ENCODE data around the gene PAM. TPM values are rescaled to one million over a fixed set of nuclear protein-coding genes. Genes with fewer than 3 reads are reported as not detected.

The PAM gene
- total and polyA plus RNA-seq, 8 donors: 27.4 to 322 (median 93.9) TPM

DNA sequence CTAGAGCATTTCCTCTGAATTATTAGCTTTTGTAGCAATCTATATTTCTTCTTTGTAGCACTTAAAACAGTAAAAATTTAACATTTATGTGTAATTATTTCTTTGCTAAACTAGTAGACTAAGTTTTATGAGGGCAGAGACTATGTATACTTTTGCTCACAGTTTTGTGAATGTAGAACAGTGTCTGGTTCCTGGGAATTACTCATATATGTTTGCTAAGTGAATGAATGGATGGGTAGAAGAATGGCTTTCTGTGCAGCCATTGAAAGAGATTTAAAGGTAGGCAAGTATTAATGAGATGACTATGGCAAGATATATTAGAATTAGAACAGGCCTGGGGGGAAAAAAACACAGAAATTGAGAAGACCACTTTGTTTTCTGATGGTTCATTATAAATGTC lies 140.1 kb downstream of the PAM start:
- H3K4me3 ChIP-seq: no peak overlapping the region
- no peak for DNase-seq
- no peaks in the 10 kb centered on the region for H3K4me1 ChIP-seq
- H3K36me3 ChIP-seq: no peaks in the 10 kb centered on the region
- intact Hi-C loops (cut with DNase I; ENCODE audit: low total_unique reads): no loop called here
- H3K9me3 ChIP-seq: no peaks in the 10 kb centered on the region
- no peak overlapping the region for H3K27ac ChIP-seq
- H3K27me3 ChIP-seq: no peaks in the 10 kb centered on the region
- no peak for TF ChIP-seq POLR2AphosphoS5 (IDR thresholded peaks at IDR 0.05)
- TF ChIP-seq, protein P1, sequence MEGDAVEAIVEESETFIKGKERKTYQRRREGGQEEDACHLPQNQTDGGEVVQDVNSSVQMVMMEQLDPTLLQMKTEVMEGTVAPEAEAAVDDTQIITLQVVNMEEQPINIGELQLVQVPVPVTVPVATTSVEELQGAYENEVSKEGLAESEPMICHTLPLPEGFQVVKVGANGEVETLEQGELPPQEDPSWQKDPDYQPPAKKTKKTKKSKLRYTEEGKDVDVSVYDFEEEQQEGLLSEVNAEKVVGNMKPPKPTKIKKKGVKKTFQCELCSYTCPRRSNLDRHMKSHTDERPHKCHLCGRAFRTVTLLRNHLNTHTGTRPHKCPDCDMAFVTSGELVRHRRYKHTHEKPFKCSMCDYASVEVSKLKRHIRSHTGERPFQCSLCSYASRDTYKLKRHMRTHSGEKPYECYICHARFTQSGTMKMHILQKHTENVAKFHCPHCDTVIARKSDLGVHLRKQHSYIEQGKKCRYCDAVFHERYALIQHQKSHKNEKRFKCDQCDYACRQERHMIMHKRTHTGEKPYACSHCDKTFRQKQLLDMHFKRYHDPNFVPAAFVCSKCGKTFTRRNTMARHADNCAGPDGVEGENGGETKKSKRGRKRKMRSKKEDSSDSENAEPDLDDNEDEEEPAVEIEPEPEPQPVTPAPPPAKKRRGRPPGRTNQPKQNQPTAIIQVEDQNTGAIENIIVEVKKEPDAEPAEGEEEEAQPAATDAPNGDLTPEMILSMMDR (IDR thresholded peaks at IDR 0.05): no peak
- TF ChIP-seq POLR2A (IDR thresholded peaks at IDR 0.05): no peak
- no peak for TF ChIP-seq EP300 (IDR thresholded peaks at IDR 0.05)

DNA sequence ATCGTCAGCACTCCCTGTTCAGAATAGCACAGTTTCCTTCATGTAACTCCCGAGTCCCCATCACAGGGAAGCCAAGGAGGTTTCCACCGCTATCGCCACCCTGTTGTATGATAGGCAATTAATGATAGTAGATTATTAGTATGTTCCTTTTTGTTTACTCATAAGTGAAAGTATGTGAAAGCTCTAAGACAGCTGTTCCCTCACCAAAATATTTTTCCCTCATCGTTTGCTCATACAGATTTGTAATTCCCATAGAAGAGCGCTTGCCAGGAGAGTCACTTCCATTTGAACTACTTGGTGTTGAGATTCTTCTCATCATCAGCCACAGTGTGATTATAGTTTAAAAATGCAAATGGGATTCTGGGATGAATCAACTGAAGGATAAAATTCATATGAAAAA lies 140.9 kb downstream of the PAM start:
- intact Hi-C loops (cut with DNase I; ENCODE audit: low total_unique reads): no loop called here
- Histone ChIP-seq H3K27ac (no peak overlapping the region), H3K27me3 (no peaks in the 10 kb centered on the region), H3K4me1 (no peaks in the 10 kb centered on the region), H3K36me3 (no peaks in the 10 kb centered on the region), H3K9me3 (no peaks in the 10 kb centered on the region), H3K4me3 (no peak overlapping the region)
- no peak for DNase-seq
- TF ChIP-seq POLR2AphosphoS5 (IDR thresholded peaks at IDR 0.05) (no peak), POLR2A (IDR thresholded peaks at IDR 0.05) (no peak), EP300 (IDR thresholded peaks at IDR 0.05) (no peak)
- TF ChIP-seq, protein P1 (IDR thresholded peaks at IDR 0.05): no peak
- WGBS, 5 donors: 89 to 94% (median 93%) methylated on average over 6 of the region's 6 CpGs

DNA sequence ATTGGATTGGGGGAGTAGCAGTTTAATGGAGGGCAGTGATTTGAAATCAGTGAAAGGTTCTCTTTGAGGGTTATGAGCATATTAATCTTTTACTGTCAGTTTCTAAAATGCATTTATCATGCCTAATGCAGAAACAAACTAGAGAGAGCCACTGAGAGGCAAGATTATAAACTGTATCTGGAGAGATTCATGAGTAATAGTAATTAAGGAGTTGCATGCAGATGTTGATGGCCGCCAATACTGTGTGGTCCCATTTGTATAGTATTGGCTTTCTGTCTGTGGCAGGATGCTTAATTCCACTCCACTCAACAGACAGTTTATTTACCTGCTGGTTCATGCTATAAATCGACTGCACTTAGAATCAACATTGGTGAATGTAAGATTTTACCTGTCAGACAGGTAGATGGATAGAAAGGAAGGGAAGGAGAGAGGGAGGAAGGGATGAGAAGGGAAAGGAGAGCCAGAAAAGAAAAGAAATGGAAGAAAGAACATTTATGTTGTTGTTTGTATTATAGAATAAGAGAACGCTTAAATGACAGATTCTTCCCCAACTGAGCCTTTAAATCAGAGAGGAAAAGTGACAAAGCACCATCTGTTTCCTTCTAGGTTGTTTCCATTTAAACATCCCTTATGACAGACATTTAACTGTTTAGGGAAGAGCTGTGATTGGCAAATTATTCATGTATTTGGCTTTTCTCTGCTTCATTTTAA lies 146.5 kb downstream of the PAM start:
- Histone ChIP-seq H3K27me3 (no peaks in the 10 kb centered on the region), H3K4me1 (no peaks in the 10 kb centered on the region), H3K36me3 (no peaks in the 10 kb centered on the region), H3K9me3 (no peaks in the 10 kb centered on the region), H3K27ac (no peak overlapping the region), H3K4me3 (no peak overlapping the region)
- 80 to 88% (median 85%) methylated on average over 3 of the region's 3 CpGs for WGBS, 5 donors
- DNase-seq: no peak
- intact Hi-C loops (cut with DNase I; ENCODE audit: low total_unique reads): no loop called here
- no peak for TF ChIP-seq POLR2AphosphoS5 (IDR thresholded peaks at IDR 0.05)
- no peak for TF ChIP-seq POLR2A (IDR thresholded peaks at IDR 0.05)
- TF ChIP-seq, protein P1 (IDR thresholded peaks at IDR 0.05): no peak
- no peak for TF ChIP-seq EP300 (IDR thresholded peaks at IDR 0.05)

DNA sequence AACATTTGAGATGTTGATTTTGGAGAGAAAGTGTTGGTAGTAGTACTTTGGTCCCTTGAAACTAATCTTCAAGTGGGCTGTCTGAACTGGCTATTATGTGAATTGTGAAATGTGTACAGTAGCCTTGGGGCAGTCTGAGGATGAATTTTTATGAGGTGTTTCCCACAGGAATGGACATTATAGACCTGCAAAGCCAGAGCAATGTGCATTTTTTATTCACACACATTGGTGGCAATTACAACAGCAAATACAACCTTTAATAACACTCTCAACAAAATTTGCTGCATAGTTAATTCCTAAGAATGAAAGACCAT lies 147.0 kb downstream of the PAM start:
- no peak for TF ChIP-seq EP300 (IDR thresholded peaks at IDR 0.05)
- TF ChIP-seq POLR2AphosphoS5 (IDR thresholded peaks at IDR 0.05): no peak
- TF ChIP-seq POLR2A (IDR thresholded peaks at IDR 0.05): no peak
- TF ChIP-seq, protein P1 (IDR thresholded peaks at IDR 0.05): no peak
- intact Hi-C loops (cut with DNase I; ENCODE audit: low total_unique reads): no loop called here

More for the DNA sequence above, 147.0 kb downstream of the PAM start:
- no peak overlapping the region for H3K4me3 ChIP-seq
- DNase-seq: no peak
- H3K36me3 ChIP-seq: no peaks in the 10 kb centered on the region
- no peaks in the 10 kb centered on the region for H3K4me1 ChIP-seq
- no peak overlapping the region for H3K27ac ChIP-seq
- H3K27me3 ChIP-seq: no peaks in the 10 kb centered on the region
- no peaks in the 10 kb centered on the region for H3K9me3 ChIP-seq
